KOPT-K1 (cell line): ENCODE data around the gene AURKAIP1.
A peak's percentile ranks its signal among the peaks of the same experiment; 100 is the strongest.
"Not testable (repeated sequence)": the region's sequence is repeated elsewhere in the genome, so short reads cannot be mapped to it uniquely, and the experiment has no call there.

Experiments
- H3K27ac ChIP-seq: fragments of 200-600 bp; sonication (generic); 2 replicates; pipeline ENCODE4 v1.5.1; 2016; ENCODE audit warnings: antibody characterized with exemption, mild to moderate bottlenecking, low read depth, low read length; ENCODE audit not compliant: poor library complexity, severe bottlenecking
- H3K36me3 ChIP-seq: fragments of 200-600 bp; sonication (generic); 2 replicates; pipeline ENCODE4 v1.5.1; 2017; ENCODE audit warnings: antibody characterized with exemption, mild to moderate bottlenecking, low read length, moderate library complexity; ENCODE audit not compliant: insufficient read depth
- H3K9me3 ChIP-seq: fragments of 200-600 bp; sonication (generic); 2 replicates; pipeline ENCODE4 v1.5.1; 2017; ENCODE audit warnings: antibody characterized with exemption, low read length, mild to moderate bottlenecking; ENCODE audit not compliant: insufficient read depth, poor library complexity, severe bottlenecking

Gene AURKAIP1

DNA sequence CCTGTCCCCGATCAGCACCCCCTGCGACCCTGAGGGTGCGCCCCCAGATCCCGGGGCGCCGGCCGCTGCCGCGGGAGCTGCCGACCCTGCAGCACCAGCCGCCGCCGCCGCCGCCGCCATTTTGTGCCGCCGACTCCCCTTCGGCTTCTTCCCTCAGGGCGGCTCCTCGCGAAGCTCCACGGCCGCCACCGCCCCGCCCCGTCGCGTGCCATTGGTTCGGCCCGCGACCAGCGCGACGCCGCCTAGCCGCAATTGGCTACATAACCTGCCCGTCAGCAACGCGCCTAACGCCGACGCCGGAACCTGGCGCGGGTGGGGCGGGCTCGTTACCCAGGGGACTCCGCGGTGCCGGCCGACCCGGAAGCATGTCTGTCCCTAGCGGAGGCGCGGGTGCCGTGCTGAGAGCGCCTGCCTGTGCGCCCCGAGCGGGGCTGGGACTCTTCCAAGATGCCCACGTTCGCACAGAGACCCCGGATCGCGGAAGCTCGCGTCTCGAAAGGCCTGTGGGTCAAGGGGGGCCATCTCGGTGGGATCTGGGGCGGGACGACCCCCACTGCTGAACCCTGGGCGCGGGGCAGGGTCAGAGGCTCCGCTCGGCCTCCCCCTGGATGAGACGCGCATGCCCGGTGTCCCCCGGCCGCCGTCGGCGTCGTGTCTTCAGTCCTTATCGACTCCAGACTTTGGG lies 24.3 kb upstream of the AURKAIP1 start, which contains the start of gene CCNL2:
Gene CCNL2 (minus strand): TSS at position 149 of the 685 bp plus-strand sequence. CDS start 29 bp downstream, at position 120.
- Histone ChIP-seq H3K9me3 (no peaks in the 10 kb centered on the region), H3K36me3 (peaks cover 76% of the 10 kb centered on the region), H3K27ac (peak within 1 kb of the TSS; percentile 79)

DNA sequence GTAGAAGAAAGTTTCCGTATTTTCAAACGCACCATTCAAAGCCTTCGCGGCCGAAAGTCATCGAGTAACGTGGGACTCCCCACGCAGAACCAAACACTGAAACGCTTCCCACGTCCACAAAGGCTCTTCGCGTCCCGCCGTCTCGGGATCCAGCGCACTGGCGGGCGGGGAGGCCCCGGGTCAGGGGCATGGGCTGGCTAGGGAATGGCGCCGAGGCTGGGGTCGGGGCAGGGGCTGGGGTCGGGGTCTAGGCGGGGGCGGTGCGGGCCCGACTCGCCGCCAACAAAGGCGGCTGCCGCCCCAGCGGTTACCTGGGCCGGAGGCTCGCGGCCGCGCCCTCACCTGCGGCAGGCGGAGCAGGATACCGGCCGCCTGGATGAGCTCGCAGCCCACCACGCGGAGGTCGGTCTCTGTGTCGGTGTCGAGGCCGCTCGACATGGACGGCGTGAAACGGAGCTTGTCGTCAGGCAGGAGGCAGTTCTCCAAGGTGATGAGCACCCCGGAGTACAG lies 23.7 kb upstream of the AURKAIP1 start:
- no peaks in the 10 kb centered on the region for H3K9me3 ChIP-seq
- peak overlapping the region; percentile 79 for H3K27ac ChIP-seq
- peaks cover 76% of the 10 kb centered on the region for H3K36me3 ChIP-seq

DNA sequence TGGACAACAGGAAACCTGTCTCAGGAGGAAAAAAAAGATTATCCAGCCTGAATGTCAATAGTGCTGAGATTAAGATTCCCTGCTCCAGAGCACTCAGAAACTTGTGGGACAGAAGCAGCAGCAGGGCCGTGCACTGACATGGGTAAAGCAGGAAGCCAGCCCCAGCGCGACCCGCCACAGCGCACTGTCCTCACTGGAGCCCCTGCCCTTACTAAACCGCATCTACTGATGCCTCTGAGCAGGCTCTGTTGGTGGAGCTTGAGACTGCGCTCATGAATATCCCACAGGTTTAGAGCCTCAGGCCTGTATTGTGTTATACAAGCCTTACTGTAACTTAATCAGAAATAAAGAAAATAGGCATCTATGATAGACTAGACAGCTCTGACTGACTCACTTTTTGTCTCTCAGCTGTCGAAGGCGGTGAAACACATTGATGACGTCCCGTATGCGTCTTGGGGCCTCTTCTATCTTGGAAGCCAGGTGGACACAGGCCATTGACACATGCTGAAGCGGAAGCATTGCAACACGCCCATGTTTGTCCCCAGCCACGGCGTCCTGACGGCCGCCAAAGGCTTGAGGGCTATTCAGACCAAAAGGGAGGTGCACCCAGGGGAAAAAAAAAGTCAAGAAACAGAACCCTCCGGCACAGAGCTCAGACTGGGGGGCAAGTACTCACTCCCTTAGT lies 23.0 kb upstream of the AURKAIP1 start:
- Histone ChIP-seq H3K9me3 (no peaks in the 10 kb centered on the region), H3K36me3 (peaks cover 76% of the 10 kb centered on the region), H3K27ac (peak overlapping the region; percentile 79)

DNA sequence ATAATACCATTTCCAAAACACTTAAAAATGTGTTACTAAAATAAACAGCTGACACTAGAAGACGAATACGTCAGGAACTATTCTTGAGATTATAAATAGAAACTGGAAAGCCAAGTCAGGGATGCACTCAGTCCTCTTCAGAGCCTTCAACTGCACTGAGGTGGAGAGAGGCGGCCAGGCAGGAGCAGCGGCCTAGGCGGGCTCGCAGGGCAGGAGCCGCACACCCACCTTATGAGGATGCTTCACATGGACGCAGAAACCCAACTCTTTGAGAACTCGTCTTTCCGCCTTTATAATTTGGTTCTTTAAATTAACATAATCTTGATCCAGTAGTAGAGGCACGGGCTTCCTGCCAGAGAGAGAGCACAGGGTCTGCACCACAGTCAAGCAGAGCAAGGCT lies 20.2 kb upstream of the AURKAIP1 start:
- H3K9me3 ChIP-seq: no peaks in the 10 kb centered on the region
- peaks cover 77% of the 10 kb centered on the region for H3K36me3 ChIP-seq

DNA sequence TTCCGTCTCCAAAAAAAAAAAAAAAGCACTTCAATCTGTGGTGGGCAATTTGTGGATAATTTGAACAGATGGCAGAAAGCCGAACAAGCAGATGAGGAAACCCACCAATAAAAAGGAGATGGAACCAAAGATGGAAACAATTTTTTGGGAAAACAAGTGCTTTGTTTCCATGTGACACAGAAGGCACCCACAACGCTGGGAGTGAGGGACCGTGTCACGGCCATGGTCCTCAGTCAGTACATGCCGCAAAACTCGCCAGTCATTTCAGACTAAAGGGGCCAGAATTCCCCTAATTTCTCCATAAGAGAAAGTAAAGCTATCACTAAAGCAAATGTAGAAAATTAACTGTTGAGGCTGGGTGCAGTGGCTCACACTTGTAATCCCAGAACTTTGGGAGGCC lies 19.1 kb upstream of the AURKAIP1 start:
- peaks cover 87% of the 10 kb centered on the region for H3K36me3 ChIP-seq
- no peaks in the 10 kb centered on the region for H3K9me3 ChIP-seq
- H3K27ac ChIP-seq: no peak overlapping the region

More for the DNA sequence above, 20.2 kb upstream of the AURKAIP1 start:
- H3K27ac ChIP-seq: no peak overlapping the region

DNA sequence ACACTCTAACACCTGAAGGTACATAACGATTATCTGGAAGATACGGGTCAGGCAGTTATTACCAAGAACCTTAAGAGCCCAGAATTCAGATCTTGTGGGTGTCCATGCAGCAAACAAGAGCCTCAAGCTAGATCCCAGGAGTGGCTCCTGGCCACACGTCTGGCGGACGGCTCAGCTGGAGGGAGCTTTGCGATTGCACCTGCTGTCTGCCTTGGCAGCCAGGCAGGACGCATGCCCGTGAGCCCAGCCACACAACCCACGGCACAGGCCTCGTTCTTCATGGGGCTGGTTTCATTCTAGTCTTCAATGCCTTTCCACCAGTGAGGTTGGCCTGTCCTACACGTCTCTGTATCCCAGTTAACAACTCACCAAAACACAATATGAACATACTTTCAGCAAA lies 18.4 kb upstream of the AURKAIP1 start:
- Histone ChIP-seq H3K9me3 (no peaks in the 10 kb centered on the region), H3K27ac (no peak overlapping the region), H3K36me3 (peaks cover 94% of the 10 kb centered on the region)

DNA sequence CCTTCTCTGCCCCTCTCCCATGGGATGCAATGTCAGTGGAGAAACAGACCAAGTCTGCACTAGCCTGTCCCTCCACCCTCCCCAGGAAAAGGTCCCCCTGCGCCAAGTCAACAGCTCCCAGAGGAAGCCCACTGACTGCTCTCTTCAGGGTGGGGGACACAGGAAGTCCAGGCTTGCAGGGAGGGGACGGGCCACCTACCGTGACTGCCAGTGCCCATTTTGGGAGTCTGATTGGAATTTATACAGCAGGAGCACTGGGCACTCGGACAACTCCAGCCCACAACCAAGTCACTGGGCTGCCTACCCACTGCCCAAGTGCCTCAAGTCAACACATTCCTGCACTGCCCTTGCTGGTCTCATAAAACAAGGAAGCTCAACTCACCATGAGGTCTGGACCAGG lies 18.0 kb upstream of the AURKAIP1 start:
- Histone ChIP-seq H3K9me3 (no peaks in the 10 kb centered on the region), H3K36me3 (peaks cover 96% of the 10 kb centered on the region), H3K27ac (no peak overlapping the region)

DNA sequence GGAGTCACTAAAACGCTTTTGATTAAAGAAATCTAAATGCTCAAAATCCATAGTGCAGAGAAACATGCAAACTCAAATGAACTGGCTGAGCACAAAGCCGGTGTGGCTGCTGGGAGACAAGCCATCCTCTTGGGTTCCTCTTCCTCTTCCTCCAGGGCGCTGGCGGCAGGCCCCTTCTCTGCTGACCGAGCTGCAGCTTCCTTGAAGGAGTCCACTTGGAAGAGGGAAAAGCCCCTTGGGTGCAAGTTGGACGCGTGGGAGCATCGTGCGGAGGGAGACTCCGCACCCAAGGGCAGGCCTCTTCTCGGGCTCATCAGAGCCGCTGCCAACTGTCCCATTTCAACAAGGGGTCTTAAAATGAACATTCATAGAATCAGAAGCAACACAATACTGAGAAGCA lies 16.2 kb upstream of the AURKAIP1 start:
- no peak overlapping the region for H3K27ac ChIP-seq
- no peaks in the 10 kb centered on the region for H3K9me3 ChIP-seq
- peaks cover 100% of the 10 kb centered on the region for H3K36me3 ChIP-seq

DNA sequence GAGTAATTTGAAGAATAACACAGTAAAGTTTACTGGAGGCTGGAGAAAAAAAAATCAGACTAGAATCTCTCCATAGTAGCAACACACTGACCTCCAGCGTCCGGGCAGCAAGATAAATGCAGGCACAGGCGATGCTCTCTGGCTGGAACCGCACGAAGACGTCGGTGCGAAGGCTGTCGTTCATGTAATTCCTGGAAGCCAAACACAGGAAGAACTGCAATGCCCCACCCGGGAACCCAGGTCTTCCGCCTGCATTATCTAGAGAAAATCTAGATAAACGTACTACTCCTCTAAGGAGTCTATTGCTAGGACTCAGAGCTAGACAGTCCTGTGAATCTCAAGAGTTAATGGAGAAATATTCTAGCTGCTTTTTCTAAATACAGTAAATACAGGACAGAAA lies 15.7 kb upstream of the AURKAIP1 start:
- Histone ChIP-seq H3K36me3 (peaks cover 100% of the 10 kb centered on the region), H3K9me3 (no peaks in the 10 kb centered on the region), H3K27ac (no peak overlapping the region)

DNA sequence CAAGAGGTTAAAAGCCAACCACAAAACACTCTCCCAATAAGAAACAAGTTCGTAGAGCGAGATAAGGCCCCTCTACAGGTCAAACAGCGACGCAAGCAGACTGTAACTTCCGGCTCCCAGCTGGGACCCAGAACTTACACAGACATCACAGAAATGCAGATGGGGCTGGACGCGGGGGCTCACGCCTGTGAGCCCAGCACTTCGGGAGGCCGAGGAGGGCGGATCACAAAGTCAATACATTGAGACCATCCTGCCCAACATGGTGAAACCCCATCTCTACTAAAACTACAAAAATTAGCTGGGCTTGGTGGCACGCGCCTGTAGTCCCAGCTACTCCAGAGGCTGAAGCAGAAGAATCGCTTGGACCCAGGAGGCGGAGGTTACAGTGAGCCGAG lies 13.1 kb upstream of the AURKAIP1 start:
- Histone ChIP-seq H3K36me3 (peaks cover 86% of the 10 kb centered on the region), H3K9me3 (no peaks in the 10 kb centered on the region), H3K27ac (no peak overlapping the region)

DNA sequence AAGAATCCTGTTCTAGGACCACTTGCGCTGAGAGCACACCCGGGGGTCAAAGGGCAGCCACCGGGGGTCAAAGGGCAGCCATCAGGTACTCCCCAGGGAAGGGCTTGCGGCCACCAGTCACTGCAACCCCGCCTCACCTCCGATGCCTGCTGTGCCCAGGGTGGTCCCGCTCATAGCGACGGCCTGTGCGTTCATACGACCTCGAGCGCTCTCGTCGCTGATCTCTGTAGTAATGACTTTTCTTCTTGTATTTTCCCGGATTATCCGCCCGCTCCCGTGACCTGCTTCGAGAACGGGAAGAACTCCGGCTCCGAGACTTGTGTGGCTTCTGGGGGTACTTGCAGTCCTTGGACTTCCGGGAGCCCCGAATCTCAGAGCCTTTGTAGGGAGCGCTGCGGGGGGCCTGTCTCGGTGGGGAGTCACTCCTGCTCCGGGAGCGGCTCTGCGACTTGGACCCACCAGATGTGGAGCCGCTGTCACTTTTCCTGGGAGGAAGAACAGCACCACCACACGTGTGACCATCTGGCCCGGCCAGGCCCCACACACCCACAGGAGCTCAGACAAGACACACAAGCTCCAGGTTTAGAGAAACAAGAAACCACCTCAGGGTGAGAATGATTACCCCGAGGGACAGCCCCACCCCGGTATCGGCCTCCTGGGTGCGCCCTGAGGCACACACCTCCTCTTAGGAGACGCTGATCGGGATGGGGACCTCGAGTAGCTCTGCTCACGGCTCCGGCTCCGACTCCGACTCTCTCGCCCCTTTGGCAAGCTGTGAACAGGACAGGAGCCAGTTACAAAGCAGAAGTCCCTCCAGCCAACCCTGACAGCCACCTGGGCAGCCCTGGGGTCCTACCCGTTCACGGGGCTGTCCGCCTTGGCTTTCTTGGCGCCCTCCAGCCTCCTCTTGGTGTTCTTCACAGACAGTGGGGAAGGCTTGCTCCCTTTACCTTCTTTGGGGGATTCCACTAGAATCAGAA lies 12.4 kb upstream of the AURKAIP1 start:
- no peak overlapping the region for H3K27ac ChIP-seq
- H3K36me3 ChIP-seq: peaks cover 79% of the 10 kb centered on the region

DNA sequence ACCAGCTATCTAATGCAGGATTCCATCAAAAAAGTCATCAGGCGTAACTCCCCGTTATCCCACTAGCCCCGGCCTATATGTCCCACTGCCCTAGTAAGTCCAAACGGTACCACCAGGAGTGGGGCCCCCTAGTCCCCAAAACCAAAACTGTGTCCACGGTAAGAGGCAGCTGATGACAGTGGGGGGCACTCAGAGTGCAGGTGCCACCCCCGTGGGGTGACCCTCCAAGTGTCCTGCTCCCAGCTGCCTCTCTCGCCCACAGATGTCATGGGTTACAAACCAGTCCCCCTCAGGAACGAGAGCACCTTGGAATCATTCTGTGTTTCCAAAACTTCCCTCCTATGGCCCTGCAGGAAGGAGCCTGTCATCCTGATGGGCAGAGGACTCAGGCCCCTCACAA lies 10.9 kb upstream of the AURKAIP1 start:
- H3K36me3 ChIP-seq: peaks cover 74% of the 10 kb centered on the region
- H3K27ac ChIP-seq: no peak overlapping the region

More for the DNA sequence above, 12.4 kb upstream of the AURKAIP1 start:
- H3K9me3 ChIP-seq: no peaks in the 10 kb centered on the region

DNA sequence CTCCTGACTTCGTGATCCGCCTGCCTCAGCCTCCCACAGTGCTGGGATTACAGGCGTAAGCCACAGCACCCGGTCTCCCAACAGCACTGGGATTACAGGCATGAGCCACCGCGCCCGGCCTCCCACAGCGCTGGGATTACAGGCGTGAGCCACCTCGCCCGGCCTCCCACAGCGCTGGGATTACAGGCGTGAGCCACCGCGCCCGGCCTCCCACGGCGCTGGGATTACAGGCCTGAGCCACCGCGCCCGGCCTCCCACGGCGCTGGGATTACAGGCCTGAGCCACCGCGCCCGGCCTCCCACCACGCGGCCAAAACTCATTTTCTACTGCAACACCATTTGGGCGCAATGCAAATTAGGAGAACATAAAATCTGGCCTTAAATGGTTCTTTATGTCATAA lies 10.3 kb upstream of the AURKAIP1 start:
- H3K36me3 ChIP-seq: peaks cover 74% of the 10 kb centered on the region
- H3K9me3 ChIP-seq, H3K27ac ChIP-seq: not testable (repeated sequence)

More for the DNA sequence above, 10.9 kb upstream of the AURKAIP1 start:
- H3K9me3 ChIP-seq: no peaks in the 10 kb centered on the region

DNA sequence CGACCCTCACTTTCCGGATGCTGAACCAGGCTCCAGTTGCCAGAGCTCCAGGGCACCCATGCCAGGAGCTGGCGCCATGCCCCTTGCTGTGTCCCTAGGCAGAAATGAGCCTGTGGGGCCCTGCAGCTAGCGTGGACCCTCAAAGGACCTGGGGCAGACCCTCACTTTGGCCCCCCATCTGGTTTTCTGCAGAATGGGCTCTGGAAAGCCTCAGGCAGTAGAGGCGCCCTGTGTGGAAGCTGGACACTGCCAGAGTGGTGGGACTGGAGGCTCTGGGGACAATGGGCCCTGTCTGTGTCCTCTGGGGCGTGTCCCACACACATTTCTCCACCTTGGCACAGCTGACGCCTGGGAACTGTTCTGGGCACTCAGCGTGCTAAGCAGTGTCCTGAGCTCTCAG lies 6.3 kb upstream of the AURKAIP1 start:
- Histone ChIP-seq H3K36me3 (peaks cover 36% of the 10 kb centered on the region), H3K27ac (no peak overlapping the region), H3K9me3 (no peaks in the 10 kb centered on the region)

DNA sequence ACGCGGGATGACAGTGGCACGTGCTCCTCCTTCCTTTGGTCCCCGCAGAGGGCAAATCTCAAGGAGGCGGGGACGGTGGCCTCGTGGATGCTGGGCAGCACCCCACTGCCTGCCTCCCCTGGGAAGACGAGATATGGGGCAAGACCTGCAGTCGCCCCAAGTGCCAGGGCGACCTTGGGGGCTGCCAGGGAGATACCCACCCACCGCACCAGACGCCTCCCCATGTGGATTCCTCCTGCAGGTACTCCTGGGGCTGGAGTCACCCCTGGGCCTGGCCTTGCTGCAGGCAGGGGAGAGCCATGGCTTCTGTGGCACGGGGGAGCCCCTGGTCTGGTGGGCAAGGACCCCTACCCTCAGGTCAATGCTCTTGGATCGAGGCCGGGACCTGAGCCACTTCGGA lies 5.9 kb upstream of the AURKAIP1 start:
- Histone ChIP-seq H3K36me3 (peaks cover 31% of the 10 kb centered on the region), H3K27ac (no peak overlapping the region), H3K9me3 (no peaks in the 10 kb centered on the region)
